PFSK-1 (cell line): ENCODE results near the gene GRIK3.

ENCODE experiments used
- FOXP2 ChIP-seq: optimal IDR thresholded peaks from 2 replicates; pipeline ENCODE3; 2011; ENCODE audit warnings: borderline replicate concordance, control low read depth, inconsistent platforms; ENCODE audit not compliant: insufficient read depth; ENCODE audit errors: extremely low read length, extremely low read depth
- POLR2AphosphoS5 ChIP-seq: IDR thresholded peaks from 2 replicates; pipeline ENCODE4 v1.6.1; 2012; ENCODE audit warnings: low read depth, mild to moderate bottlenecking, control low read depth, low read length, moderate library complexity
- SIN3A ChIP-seq: IDR thresholded peaks from 2 replicates; pipeline ENCODE4 v1.6.1; 2012; ENCODE audit warnings: mild to moderate bottlenecking, low read length, moderate library complexity, borderline replicate concordance; ENCODE audit not compliant: insufficient read depth
- TAF1 ChIP-seq: IDR thresholded peaks from 2 replicates; pipeline ENCODE4 v1.6.1; 2012; ENCODE audit warnings: low read length, control low read depth, borderline replicate concordance; ENCODE audit not compliant: insufficient read depth
- TF ChIP-seq, protein P1 (sequence below), 2 experiments: IDR thresholded peaks; 2 replicates each; pipeline versions ENCODE4 v1.6.1 to v1.8.0; 2011 to 2012; ENCODE audit warnings: low read depth in 2 of 2, low read length in 2 of 2, control low read depth in 1 of 2, inconsistent platforms in 1 of 2, mild to moderate bottlenecking in 1 of 2, moderate library complexity in 1 of 2; ENCODE audit not compliant: insufficient read depth in 1 of 2

Gene GRIK3

DNA sequence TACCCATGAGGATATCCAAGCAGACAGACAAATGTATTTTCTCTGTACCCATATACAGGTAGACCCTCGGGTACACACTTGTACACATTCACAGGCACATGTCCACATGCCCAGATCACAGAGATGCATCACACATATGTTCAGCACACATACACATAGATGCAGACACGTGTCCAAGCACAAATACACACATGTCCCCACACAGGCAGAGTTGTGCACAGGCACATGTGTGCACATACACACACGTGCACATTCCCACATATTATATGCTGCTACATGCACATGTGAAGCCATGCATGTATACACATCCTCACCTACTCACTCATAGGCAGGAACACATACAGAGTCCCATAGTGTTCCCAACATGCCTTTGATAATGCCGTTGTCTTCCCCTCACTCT is 219.5 kb downstream of the GRIK3 start:
- TF ChIP-seq SIN3A, result no peak
- no peak for TF ChIP-seq TAF1
- TF ChIP-seq, protein P1, sequence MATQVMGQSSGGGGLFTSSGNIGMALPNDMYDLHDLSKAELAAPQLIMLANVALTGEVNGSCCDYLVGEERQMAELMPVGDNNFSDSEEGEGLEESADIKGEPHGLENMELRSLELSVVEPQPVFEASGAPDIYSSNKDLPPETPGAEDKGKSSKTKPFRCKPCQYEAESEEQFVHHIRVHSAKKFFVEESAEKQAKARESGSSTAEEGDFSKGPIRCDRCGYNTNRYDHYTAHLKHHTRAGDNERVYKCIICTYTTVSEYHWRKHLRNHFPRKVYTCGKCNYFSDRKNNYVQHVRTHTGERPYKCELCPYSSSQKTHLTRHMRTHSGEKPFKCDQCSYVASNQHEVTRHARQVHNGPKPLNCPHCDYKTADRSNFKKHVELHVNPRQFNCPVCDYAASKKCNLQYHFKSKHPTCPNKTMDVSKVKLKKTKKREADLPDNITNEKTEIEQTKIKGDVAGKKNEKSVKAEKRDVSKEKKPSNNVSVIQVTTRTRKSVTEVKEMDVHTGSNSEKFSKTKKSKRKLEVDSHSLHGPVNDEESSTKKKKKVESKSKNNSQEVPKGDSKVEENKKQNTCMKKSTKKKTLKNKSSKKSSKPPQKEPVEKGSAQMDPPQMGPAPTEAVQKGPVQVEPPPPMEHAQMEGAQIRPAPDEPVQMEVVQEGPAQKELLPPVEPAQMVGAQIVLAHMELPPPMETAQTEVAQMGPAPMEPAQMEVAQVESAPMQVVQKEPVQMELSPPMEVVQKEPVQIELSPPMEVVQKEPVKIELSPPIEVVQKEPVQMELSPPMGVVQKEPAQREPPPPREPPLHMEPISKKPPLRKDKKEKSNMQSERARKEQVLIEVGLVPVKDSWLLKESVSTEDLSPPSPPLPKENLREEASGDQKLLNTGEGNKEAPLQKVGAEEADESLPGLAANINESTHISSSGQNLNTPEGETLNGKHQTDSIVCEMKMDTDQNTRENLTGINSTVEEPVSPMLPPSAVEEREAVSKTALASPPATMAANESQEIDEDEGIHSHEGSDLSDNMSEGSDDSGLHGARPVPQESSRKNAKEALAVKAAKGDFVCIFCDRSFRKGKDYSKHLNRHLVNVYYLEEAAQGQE (IDR thresholded peaks at IDR 0.05; ENCODE audit: insufficient read depth in 1 of 2, low read depth in 2 of 2, low read length in 2 of 2), result no peak
- TF ChIP-seq POLR2AphosphoS5, result no peak
- TF ChIP-seq FOXP2, result no peak

DNA sequence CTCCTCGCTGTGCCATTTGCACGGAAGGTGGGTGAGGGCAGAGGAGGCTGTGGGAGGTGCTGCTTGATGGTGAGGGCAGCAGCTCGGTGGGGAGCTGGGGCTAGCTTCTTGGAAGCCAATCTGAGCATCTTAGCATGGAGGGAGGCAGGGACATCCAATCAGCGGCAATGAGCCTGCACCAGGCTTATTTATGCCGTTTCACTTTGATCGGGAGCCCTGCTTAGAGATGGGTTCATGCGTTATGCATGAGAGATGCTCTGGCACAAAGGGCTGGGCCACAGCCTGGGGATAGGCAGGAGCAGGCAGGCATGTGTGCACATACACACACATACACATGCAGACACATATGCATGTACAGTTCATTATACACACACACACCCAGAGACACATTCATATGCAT is 220.2 kb downstream of the GRIK3 start:
- TF ChIP-seq, protein P1 (IDR thresholded peaks at IDR 0.05; ENCODE audit: insufficient read depth in 1 of 2, low read depth in 2 of 2, low read length in 2 of 2), result no peak
- TF ChIP-seq SIN3A (no peak), TAF1 (no peak), FOXP2 (no peak), POLR2AphosphoS5 (no peak)

DNA sequence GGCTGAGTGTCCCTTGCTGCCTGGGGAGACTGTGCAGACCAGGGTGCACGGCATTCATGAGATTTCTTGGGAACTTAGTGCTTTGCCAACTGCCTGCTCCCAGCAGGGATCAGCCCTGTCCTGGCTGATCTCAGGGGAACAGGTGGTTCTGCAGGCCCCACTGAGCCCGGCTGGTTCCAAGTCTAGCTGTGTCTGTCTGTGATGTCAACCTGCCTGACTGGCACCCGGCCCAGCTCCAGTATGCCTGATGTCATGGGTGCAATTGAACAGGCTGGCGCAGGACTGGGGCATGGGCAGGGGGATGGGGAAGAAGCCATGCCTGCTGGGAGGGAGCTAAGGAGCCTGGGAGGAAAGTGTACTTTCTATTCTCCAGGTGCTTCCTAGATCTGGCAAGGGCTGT is 227.1 kb downstream of the GRIK3 start:
- TF ChIP-seq POLR2AphosphoS5 (no peak), FOXP2 (no peak), SIN3A (no peak), TAF1 (no peak)
- TF ChIP-seq, protein P1 (IDR thresholded peaks at IDR 0.05; ENCODE audit: insufficient read depth in 1 of 2, low read depth in 2 of 2, low read length in 2 of 2), result no peak

DNA sequence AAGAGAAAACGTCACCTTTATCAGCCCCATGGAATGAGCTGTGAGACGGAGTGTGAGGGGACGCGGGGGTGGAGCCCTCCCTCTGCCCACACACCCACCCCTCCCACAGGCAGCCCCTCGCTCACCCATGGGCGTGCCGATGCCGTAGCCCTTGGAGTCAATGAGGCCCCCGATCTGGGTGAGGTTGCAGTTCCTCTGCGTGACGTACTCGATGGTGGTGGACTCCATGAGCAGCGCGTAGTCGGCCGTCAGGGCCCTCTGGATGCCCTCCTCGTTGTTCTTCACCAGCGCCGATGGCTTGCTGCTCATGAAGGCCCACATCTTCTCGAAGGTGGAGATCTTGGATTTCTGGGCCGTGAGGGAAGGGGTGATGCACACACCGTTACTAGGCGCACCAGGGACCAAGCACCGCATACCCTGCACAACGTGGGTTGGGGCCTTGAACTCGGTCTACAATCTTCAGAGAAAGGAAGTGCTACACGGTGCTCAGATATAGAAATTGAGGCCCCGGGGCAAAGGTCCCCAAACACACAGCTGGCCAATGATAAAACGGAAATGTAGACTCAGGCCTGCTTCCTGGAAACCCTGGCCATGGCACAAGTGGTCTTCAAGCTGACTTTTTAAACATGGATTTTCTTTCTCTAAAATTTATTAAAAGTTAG is 228.2 kb downstream of the GRIK3 start:
- TF ChIP-seq, protein P1 (IDR thresholded peaks at IDR 0.05; ENCODE audit: insufficient read depth in 1 of 2, low read depth in 2 of 2, low read length in 2 of 2), result no peak
- no peak for TF ChIP-seq FOXP2
- TF ChIP-seq POLR2AphosphoS5, result no peak
- TF ChIP-seq SIN3A, result no peak
- no peak for TF ChIP-seq TAF1
